DOHH2 (cell line): Measurements from ENCODE around the gene FRZB.

Experiments used
- H3F3A ChIP-seq: fragments of 200-600 bp; sonication (generic), shearing (Covaris generic); 2 replicates; pipeline ENCODE4 v1.6.0; 2016; ENCODE audit warnings: antibody characterized with exemption, mild to moderate bottlenecking; ENCODE audit not compliant: control insufficient read depth, insufficient read depth
- H3K27ac ChIP-seq: fragments of 200-600 bp; sonication (generic); 2 replicates; pipeline ENCODE4 v1.5.1; 2014; ENCODE audit warnings: low read depth, mild to moderate bottlenecking, low read length, moderate library complexity
- H3K27me3 ChIP-seq: fragments of 200-600 bp; sonication (generic); 2 replicates; pipeline ENCODE4 v1.6.1; 2014; ENCODE audit warnings: mild to moderate bottlenecking, low read length, mixed read lengths; ENCODE audit not compliant: control insufficient read depth
- H3K36me3 ChIP-seq: fragments of 200-600 bp; sonication (generic); 2 replicates; pipeline ENCODE4 v1.6.1; 2014; ENCODE audit warnings: mild to moderate bottlenecking, low read length, moderate library complexity, mixed read lengths; ENCODE audit not compliant: control insufficient read depth
- H3K4me1 ChIP-seq: fragments of 200-600 bp; sonication (generic); 2 replicates; pipeline ENCODE4 v1.6.1; 2014; ENCODE audit warnings: mild to moderate bottlenecking, low read length, mixed read lengths; ENCODE audit not compliant: control insufficient read depth
- H3K4me2 ChIP-seq: fragments of 200-600 bp; sonication (generic); 2 replicates; pipeline ENCODE4 v1.6.0; 2014; ENCODE audit warnings: mild to moderate bottlenecking, low read length, moderate library complexity
- H3K4me3 ChIP-seq: fragments of 200-600 bp; sonication (generic); 2 replicates; pipeline ENCODE4 v1.5.1; 2014; ENCODE audit warnings: mild to moderate bottlenecking, low read length, mixed read lengths
- H3K79me2 ChIP-seq: fragments of 200-600 bp; sonication (generic); 2 replicates; pipeline ENCODE4 v1.6.1; 2014; ENCODE audit warnings: mild to moderate bottlenecking, low read length, mixed read lengths; ENCODE audit not compliant: control insufficient read depth
- H3K9me2 ChIP-seq: fragments of 200-600 bp; sonication (generic); replicated peaks from 2 replicates; pipeline ENCODE4 v1.6.1; 2014; ENCODE audit warnings: mild to moderate bottlenecking, low read length, mixed read lengths; ENCODE audit not compliant: control insufficient read depth
- H3K9me3 ChIP-seq: fragments of 200-600 bp; sonication (generic); 2 replicates; pipeline ENCODE4 v1.6.1; 2014; ENCODE audit warnings: antibody characterized with exemption, low read length, mixed read lengths; ENCODE audit not compliant: control insufficient read depth, insufficient read depth
- H4K20me1 ChIP-seq: fragments of 200-600 bp; sonication (generic); 2 replicates; pipeline ENCODE4 v1.6.0; 2014; ENCODE audit warnings: low read depth, mild to moderate bottlenecking, antibody characterized with exemption, low read length, moderate library complexity; ENCODE audit not compliant: control insufficient read depth, insufficient read depth
- EZH2phosphoT487 ChIP-seq: fragments of 200-600 bp; sonication (generic); IDR thresholded peaks from 2 replicates; pipeline ENCODE4 v1.6.1; 2017; ENCODE audit warnings: borderline replicate concordance, mild to moderate bottlenecking, antibody characterized with exemption, low read length, moderate library complexity, mixed read lengths
- TF ChIP-seq, protein P1 (sequence below): fragments of 200-600 bp; sonication (generic); IDR thresholded peaks from one replicate; pipeline ENCODE4 v1.5.1; 2014; ENCODE audit warnings: antibody characterized with exemption, mild to moderate bottlenecking, low read depth, low read length; ENCODE audit not compliant: poor library complexity, severe bottlenecking

FRZB gene

DNA sequence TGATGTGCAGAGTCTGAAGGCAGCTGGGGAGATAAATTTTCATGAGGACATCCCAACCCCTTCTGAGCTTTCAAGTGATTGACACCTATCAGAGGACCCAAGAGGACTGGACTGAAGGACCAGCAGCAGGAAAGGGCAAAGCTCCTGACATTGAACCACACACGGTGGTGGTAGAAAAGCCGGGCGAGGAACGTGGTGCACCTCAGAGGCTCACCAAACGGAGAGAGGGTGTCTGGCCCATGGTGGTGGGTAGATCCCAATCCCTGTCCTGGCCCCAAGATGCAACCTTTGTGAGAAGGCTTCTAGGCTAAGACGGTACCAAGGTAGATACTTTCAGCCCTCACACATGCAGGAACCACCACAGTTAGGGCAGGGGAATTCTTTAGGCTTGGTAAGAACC lies 52.1 kb downstream of the FRZB start:
- no peak for TF ChIP-seq EZH2phosphoT487
- TF ChIP-seq, protein P1, sequence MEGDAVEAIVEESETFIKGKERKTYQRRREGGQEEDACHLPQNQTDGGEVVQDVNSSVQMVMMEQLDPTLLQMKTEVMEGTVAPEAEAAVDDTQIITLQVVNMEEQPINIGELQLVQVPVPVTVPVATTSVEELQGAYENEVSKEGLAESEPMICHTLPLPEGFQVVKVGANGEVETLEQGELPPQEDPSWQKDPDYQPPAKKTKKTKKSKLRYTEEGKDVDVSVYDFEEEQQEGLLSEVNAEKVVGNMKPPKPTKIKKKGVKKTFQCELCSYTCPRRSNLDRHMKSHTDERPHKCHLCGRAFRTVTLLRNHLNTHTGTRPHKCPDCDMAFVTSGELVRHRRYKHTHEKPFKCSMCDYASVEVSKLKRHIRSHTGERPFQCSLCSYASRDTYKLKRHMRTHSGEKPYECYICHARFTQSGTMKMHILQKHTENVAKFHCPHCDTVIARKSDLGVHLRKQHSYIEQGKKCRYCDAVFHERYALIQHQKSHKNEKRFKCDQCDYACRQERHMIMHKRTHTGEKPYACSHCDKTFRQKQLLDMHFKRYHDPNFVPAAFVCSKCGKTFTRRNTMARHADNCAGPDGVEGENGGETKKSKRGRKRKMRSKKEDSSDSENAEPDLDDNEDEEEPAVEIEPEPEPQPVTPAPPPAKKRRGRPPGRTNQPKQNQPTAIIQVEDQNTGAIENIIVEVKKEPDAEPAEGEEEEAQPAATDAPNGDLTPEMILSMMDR = no peak
- Histone ChIP-seq H3K9me3 (no peaks in the 10 kb centered on the region), H3F3A (no peaks in the 10 kb centered on the region), H3K4me3 (no peak overlapping the region), H3K4me1 (no peaks in the 10 kb centered on the region), H3K9me2 (no peaks in the 10 kb centered on the region), H3K36me3 (no peaks in the 10 kb centered on the region), H3K27ac (no peak overlapping the region), H3K4me2 (no peak overlapping the region), H4K20me1 (no peaks in the 10 kb centered on the region), H3K79me2 (no peaks in the 10 kb centered on the region), H3K27me3 (no peaks in the 10 kb centered on the region)

DNA sequence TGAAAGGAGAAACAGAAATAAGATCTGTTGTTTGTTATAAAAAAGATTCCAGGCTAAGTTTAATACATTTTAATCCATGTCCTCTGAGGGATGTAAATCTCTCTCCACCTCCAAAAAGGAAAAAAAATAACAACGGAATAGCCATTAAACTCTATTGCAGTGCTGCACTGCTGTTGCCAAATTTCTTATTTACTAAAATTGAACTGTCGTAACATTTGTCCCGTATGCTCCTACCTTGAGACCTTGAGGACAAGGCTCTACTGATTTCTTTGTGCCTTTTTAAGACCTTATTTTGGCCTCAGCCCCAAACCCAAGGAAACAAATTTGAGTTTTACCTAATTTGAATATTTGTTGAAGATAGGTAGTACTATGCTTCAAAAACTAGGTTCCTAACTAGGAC lies 56.4 kb downstream of the FRZB start:
- H3K9me2 ChIP-seq = no peaks in the 10 kb centered on the region
- H3K9me3 ChIP-seq = no peaks in the 10 kb centered on the region
- H4K20me1 ChIP-seq = no peaks in the 10 kb centered on the region
- no peak overlapping the region for H3K27ac ChIP-seq
- H3K4me1 ChIP-seq = no peaks in the 10 kb centered on the region
- H3K36me3 ChIP-seq = no peaks in the 10 kb centered on the region
- no peak for TF ChIP-seq EZH2phosphoT487
- TF ChIP-seq, protein P1 = no peak
- H3K4me3 ChIP-seq = no peak overlapping the region
- H3K4me2 ChIP-seq = no peak overlapping the region
- H3F3A ChIP-seq = no peaks in the 10 kb centered on the region
- H3K27me3 ChIP-seq = no peaks in the 10 kb centered on the region
- H3K79me2 ChIP-seq = no peaks in the 10 kb centered on the region

DNA sequence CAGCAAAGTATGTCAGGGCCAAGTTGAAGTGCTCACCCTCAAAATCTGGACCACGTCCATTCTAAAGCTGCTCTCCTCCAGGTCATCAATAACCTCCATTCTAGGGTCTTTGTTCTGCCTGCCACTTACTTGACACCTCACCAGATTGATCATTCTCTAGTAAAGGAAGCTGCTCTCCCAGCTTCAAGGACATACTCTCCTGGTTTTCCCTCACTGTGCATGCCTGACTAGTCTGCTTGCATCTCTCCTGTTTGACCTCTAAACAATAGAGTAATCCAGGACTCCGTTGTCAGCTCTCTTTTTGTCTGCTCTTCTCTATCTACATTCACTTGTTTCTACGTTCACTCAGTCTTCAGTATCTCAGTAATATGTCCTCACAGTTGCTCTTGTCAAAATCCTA lies 59.1 kb downstream of the FRZB start:
- no peaks in the 10 kb centered on the region for H4K20me1 ChIP-seq
- H3K79me2 ChIP-seq = no peaks in the 10 kb centered on the region
- H3K36me3 ChIP-seq = no peaks in the 10 kb centered on the region
- H3K9me3 ChIP-seq = no peaks in the 10 kb centered on the region
- H3K4me1 ChIP-seq = no peaks in the 10 kb centered on the region
- TF ChIP-seq, protein P1 = no peak
- TF ChIP-seq EZH2phosphoT487 = no peak
- H3F3A ChIP-seq = no peaks in the 10 kb centered on the region
- no peaks in the 10 kb centered on the region for H3K27me3 ChIP-seq
- no peaks in the 10 kb centered on the region for H3K9me2 ChIP-seq
- no peak overlapping the region for H3K27ac ChIP-seq
- H3K4me2 ChIP-seq = no peak overlapping the region
- H3K4me3 ChIP-seq = no peak overlapping the region

DNA sequence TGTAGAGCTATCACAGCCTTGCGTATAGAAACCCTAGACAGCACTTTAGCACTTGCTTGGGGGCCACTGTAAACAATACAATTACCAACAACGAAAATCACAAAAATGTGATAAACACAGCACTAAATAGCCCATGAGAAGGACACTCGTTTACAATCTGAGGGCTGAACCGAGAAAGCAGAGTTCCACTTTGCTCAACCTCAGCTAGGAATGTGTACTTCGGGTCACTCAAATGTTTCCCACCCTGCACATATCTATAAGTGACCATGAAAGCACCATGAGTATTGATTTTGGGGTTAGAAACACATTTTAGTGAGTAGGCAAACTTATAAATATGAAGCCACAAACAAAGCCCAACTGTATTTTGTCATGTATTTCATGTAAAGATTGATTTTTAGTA lies 62.3 kb downstream of the FRZB start:
- Histone ChIP-seq H3K79me2 (no peaks in the 10 kb centered on the region), H3K9me3 (no peaks in the 10 kb centered on the region), H3K9me2 (no peaks in the 10 kb centered on the region), H3F3A (no peaks in the 10 kb centered on the region), H4K20me1 (no peaks in the 10 kb centered on the region), H3K4me3 (no peak overlapping the region), H3K36me3 (no peaks in the 10 kb centered on the region), H3K27ac (no peak overlapping the region), H3K4me1 (no peaks in the 10 kb centered on the region), H3K27me3 (no peaks in the 10 kb centered on the region), H3K4me2 (no peak overlapping the region)
- TF ChIP-seq EZH2phosphoT487 = no peak
- TF ChIP-seq, protein P1 = no peak
